GM18498 (cell line): ENCODE results near the gene KL.
A peak's percentile ranks its signal among the peaks of the same experiment; 100 is the strongest.

Source experiments
- ATAC-seq: cut with Tn5 transposase; IDR thresholded peaks from one replicate; pipeline ENCODE4 v1.9.1; 2021; ENCODE audit warnings: mild to moderate bottlenecking, moderate library complexity; ENCODE audit not compliant: unreplicated experiment

The KL gene

GRCh38 chr13:33078263-33078662 is 62.0 kb downstream of the KL start:
- no peak for ATAC-seq

- no peak for ATAC-seq
Observed at GRCh38 chr13:33079960-33080359, 63.7 kb downstream of the KL start.

GRCh38 chr13:33080972-33081590 is 64.9 kb downstream of the KL start:
- ATAC-seq, result no peak

GRCh38 chr13:33081666-33082065 is 65.4 kb downstream of the KL start:
- ATAC-seq, result no peak

- no peak for ATAC-seq
Observed at GRCh38 chr13:33083054-33083453, 66.8 kb downstream of the KL start.

- no peak for ATAC-seq
Observed at GRCh38 chr13:33087091-33087490, 70.9 kb downstream of the KL start.

- no peak for ATAC-seq
Observed at GRCh38 chr13:33087790-33088189, 71.6 kb downstream of the KL start.

- ATAC-seq, result no peak
Observed at GRCh38 chr13:33089311-33089710, 73.1 kb downstream of the KL start.

GRCh38 chr13:33090755-33091414 is 74.7 kb downstream of the KL start:
- no peak for ATAC-seq

- no peak for ATAC-seq
Observed at GRCh38 chr13:33091415-33091774, 75.2 kb downstream of the KL start.

- ATAC-seq, result no peak
Observed at GRCh38 chr13:33092073-33092987, 76.1 kb downstream of the KL start.

GRCh38 chr13:33096886-33097605 is 80.8 kb downstream of the KL start:
- peak; percentile 58 for ATAC-seq

- ATAC-seq, result no peak
Observed at GRCh38 chr13:33099860-33100259, 83.6 kb downstream of the KL start.

GRCh38 chr13:33100886-33101285 is 84.7 kb downstream of the KL start:
- ATAC-seq, result no peak

- no peak for ATAC-seq
Observed at GRCh38 chr13:33101835-33102234, 85.6 kb downstream of the KL start.

GRCh38 chr13:33103457-33103856 is 87.2 kb downstream of the KL start:
- no peak for ATAC-seq

- ATAC-seq, result no peak
Observed at GRCh38 chr13:33105387-33106005, 89.3 kb downstream of the KL start.

GRCh38 chr13:33106656-33107360 is 90.6 kb downstream of the KL start:
- peak; percentile 33 for ATAC-seq

- ATAC-seq, result no peak
Observed at GRCh38 chr13:33107361-33107760, 91.1 kb downstream of the KL start.

GRCh38 chr13:33108620-33109019 is 92.4 kb downstream of the KL start:
- no peak for ATAC-seq
